Raji (cell line): ENCODE measurements around the gene ENTREP3.

Experiments used
- POLR2A ChIP-seq: IDR thresholded peaks from 2 replicates; pipeline ENCODE4 v1.6.1; 2011; ENCODE audit warnings: low read depth, low read length, control low read depth; ENCODE audit not compliant: insufficient read depth

Gene ENTREP3

GRCh38 chr1:155198547-155198906, 56.8 kb downstream of the ENTREP3 start:
- TF ChIP-seq POLR2A: no peak

GRCh38 chr1:155197901-155198546, 57.3 kb downstream of the ENTREP3 start:
- TF ChIP-seq POLR2A: no peak
